GM18505 (cell line): ENCODE data around the gene LRSAM1.
A peak's percentile ranks its signal among the peaks of the same experiment; 100 is the strongest.

ENCODE experiments used
- ATAC-seq: cut with Tn5 transposase; IDR thresholded peaks from one replicate; pipeline ENCODE4 v1.9.1; 2021; ENCODE audit not compliant: unreplicated experiment
- POLR2A ChIP-seq: IDR thresholded peaks from 4 replicates; pipeline ENCODE4 v1.6.1; 2011; ENCODE audit warnings: borderline replicate concordance; ENCODE audit not compliant: insufficient read depth, insufficient read length; ENCODE audit errors: extremely low read depth

LRSAM1 gene

DNA sequence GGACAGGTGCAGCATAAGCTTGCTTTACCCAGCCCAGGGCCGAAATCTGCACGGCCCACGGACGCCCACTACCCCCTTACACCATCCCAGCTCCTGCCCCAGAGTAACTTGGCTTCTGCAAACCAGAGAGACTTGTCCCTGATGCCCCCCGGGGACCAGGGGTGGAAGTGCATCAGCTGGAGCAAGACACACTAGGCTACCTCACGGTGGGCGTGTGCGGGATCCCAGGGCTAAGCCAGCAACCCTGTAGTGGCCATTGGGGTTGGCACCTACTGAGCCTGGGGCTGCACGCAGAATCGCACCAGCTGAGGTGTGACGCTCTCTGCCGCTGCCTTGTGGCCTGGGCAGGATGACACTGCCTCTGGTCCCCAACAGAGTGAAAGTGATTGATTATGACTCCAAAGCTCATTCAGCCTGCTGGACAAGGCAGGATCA, 33.3 kb upstream of the LRSAM1 start:
- no peak for ATAC-seq
- no peak for TF ChIP-seq POLR2A

DNA sequence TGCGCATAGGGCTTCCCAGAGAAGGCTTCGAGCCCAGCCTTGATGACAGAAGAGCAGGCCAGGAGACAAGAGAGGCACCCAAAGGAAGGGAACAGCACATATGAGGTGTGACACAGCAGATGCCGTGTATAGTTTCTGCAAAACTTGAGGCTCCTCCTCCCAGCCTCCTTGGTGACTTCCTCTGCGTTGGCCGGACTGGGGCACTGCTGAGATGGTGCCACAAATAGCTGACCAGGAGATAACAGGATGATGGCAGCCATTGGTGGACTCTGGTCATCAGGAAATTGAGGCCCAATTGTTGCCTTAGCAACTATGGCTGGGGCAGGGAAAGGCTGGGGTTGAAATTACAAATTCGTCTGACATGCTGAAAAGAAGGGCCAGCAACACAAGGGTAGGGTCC, 32.0 kb upstream of the LRSAM1 start:
- no peak for ATAC-seq
- TF ChIP-seq POLR2A, result no peak

DNA sequence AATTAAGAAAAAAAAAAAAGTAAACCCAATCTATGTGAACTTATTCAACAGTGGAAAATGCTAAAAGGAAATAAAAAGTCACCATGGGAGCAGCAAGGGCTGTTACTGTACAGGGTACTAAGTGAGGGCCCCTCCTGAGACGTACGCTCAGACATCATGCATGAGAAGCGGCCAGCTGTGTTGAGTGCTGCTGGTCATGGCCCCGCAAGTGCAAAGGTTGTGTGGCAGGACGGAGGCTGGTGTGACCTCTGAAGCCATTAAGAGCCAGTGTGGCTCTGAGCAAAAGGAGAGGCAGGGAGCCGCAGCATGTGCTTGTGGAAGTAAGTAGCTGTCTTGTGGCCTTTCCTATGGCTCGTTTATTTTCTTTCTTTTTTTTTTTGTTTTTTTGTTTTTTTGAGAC, 30.3 kb upstream of the LRSAM1 start:
- ATAC-seq, result no peak
- no peak for TF ChIP-seq POLR2A

DNA sequence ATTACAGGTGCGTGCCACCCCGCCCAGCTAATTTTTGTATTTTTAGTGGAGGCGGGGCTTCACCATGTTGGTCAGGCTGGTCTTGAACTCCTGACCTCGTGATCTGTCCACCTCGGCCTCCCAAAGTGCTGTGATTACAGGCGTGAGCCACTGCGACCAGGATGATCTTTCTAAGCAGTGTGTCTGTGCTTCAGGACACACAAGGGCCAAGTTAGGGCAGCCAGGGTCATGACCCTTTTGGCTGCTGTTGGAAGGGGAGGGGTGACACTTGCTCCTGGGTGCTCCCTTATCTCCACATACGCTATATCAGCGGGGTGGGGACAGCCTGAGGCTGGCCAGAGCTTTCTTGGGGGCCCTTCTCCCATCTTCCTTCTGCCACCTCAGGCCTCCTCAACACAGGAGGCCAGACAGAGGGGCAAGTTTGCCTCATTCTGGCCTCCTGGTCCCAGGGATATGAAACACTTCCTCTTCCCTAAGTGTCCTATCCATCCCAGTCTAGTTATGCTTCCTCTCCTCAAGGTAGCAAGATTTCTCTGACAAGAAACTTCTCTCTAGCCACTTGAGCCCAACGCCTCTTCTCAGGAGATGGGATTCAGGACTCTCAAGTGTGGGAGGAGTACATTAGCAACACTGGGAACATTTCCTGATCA, 29.1 kb upstream of the LRSAM1 start:
- TF ChIP-seq POLR2A, result no peak
- no peak for ATAC-seq

DNA sequence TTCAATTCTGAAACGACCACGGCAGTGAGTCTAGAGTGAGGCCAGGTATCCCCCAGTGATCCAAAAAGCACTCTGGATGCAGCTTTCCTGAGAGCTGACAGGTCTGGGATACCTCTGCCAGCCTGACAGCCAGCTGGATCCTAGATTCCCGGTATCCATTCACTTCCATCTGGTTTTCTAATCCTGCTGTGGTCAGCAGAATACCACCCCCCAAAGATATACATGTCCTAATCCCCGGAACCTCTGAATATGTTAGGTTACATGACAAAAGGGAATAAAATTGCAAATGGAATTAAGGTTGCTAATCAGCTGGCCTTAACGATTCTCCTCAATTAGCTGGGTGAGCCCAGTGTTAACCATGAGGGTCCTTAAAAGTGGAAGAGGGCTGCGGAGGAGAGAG, 28.5 kb upstream of the LRSAM1 start:
- TF ChIP-seq POLR2A, result no peak
- ATAC-seq, result no peak

DNA sequence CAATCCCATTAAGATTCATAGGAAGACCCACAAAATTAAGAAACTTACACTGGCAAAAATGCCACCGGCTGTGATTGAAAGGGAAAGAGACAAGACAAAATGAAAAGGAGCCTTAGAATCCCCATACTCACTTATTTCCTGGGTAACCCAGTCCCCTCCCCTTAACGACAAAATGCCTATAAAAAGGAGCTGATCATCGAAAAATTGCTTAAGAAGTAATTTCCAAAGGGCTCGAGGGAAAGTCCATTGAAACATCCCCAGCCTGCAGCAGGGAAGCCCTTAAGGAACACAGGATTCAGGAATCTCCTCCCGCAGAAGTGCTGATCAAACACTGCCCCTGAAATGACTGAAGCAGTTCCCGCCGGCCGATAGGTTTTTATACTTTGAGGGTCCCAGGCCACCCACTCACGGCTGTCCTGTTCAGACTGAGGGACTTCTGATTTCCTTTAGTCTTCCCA, 27.8 kb upstream of the LRSAM1 start:
- no peak for ATAC-seq
- TF ChIP-seq POLR2A, result no peak

DNA sequence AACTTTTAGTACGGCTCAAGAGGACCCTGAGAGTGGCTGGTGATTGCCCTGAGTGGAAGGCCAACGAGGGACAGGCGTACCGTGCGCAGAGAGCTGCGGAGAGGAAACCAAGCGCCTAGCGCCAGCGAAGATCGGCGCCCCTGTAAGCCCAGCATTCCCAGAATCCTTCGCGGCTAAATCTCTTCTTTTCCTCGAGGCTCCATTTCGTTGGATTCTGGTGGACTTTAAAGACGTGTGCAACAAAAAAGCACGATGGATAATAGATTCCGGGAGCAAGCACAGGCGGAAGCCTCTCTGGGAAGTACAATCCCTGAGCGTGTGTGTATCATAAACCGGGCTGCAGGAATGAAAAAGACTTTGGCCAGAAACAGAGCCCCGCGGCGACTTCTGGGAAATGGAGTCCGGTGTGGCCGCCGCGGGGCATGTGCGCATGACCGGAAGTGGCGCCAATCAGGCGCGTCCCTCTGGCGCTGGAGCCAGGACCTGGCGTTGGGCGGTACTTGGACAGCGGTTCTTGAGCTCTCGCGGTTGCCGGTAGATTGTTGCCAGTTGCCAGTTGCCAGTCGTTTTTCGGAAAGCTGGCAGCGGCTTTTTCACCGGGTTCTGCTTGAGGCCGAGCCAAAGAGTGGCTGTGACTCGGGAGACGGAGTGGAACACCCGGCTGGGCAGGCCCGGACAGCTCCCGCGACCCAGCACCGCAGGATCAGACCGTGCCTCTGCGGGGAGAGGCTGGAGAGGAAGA, 27.2 kb upstream of the LRSAM1 start, which contains the start of gene ZNF79:
Gene ZNF79, plus strand, starts transcription at position 449 of the 742 bp plus-strand sequence. CDS start 406 bp downstream, outside the sequence.
- TF ChIP-seq POLR2A, result peak; percentile 89
- ATAC-seq, result peak; percentile 76

DNA sequence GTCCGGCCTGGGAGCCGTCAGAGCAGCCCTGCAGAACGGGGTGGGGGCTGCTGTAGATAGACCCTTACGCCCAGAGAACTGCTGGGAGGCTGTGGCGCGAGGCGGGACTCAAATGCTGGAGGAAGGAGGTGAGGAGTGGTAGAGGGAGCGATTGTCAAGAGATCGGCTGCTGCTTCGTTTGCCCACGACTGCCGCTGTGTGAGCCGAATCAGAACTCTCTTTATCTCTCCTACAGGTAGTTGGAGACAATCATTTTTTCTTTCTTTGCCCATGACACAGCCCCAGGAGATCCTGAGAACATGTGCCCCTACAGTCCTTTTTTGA, 26.7 kb upstream of the LRSAM1 start:
- TF ChIP-seq POLR2A, result no peak
- ATAC-seq, result no peak

DNA sequence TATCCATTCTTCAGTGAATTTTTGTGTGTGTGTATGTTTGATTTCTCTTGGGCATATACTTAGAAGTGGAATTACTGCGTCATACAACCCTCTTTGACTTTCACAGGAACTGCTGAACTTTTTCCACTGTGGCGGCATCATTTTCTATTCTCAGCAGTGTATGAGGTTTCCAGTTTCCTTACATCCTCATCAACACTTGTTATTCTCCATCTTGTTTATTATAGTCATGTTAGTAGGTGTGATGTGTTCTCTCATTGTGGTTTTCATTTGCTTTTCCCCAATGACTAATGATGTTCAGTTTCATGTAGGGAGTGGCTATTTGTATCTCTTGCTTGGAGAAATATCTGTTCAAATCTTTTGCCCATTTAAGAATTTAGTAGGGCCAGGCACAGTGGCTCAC, 24.6 kb upstream of the LRSAM1 start:
- ATAC-seq, result no peak
- TF ChIP-seq POLR2A, result no peak

DNA sequence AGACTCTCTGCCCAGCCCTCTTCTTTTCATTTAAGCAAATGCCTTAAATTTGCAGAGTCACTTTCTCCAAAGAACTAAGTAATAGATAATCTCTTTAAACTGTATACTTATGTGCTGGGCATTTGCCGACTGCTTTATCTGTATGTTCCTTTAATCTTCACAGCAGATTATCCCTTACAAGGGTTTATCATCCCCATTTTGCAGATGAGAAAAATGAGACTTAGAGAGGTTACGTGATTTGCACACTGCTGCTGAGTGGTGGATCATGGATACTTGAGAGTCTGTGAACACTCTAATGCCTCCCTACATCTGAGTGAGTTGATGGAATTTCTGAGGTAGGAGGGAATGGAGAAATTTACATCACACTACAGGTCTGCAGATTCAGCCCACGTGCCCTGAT, 23.0 kb upstream of the LRSAM1 start:
- no peak for ATAC-seq
- TF ChIP-seq POLR2A, result no peak

DNA sequence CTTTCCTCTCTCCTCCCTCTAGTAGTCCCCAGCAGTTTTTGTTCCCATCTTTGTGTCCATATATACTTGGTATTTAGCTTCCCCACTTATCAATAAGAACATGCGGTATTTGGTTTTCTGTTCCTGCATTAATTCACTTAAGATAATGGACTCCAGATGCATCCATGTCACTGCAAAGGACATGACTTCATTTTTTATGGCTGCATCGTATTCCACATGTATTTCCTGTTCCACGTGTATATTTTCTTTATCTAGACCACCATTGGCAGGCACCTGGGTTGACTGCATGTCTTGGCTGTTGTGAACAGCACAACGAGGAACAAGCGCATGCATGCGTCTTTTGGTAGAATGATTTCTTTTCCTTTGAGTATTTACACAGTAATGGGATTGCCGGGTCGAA, 20.9 kb upstream of the LRSAM1 start:
- no peak for ATAC-seq
- no peak for TF ChIP-seq POLR2A

DNA sequence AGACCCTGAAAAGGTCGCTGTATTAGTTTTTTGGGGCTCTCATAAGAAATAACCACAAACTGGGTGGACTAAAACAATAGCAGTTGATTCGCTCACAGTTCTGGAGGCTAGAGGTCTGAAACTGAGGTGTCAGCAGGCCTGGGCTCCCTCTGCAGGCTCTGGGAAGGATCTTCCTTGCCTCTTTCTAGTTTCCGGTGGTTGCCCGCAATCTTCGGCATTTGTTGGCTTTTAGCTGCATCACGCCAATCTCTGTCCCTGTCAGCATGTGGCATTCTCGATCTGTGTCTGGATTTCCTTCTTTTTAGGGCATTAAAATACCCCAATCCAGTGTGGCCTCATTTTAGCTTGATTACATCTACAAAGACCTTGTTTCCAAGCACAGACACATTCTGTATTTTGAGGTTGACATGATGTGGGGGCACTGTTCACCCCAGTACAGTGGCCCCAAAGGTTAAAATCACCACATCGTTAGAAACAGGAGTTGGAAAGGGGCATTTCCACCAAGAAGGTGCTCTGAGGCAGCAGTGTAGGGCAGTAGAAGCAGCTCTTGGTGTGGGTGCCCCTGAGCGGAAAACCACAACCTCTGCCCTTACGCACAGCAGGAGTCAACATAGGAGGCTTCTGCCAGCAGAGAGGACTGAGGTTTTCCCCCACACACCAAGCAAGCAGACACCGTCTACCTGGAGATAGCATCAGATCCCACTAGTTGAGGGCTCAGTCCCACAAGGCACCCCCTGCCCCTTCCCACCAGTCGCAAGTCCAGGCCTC, 13.6 kb upstream of the LRSAM1 start:
- no peak for ATAC-seq
- no peak for TF ChIP-seq POLR2A

DNA sequence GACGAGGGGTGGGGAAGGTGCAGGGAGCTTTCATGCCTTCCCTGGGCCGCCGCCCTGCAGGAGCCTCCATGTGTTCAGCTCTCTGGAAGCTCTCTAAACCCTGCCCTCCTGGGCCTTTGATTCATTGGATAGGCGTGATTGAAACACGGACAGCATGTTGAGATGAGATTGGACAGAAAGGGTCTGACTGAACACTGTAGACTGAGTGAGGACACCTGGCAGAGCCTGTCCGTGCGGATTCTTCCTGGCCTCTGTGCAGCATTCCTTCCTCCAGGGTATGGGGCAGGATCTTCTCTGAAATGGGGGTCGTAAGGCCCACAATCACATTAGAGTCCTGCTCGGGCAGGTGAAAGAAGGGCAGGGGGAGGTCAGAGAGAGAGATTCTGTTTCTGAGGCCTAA, 12.9 kb upstream of the LRSAM1 start:
- TF ChIP-seq POLR2A, result no peak
- ATAC-seq, result no peak

DNA sequence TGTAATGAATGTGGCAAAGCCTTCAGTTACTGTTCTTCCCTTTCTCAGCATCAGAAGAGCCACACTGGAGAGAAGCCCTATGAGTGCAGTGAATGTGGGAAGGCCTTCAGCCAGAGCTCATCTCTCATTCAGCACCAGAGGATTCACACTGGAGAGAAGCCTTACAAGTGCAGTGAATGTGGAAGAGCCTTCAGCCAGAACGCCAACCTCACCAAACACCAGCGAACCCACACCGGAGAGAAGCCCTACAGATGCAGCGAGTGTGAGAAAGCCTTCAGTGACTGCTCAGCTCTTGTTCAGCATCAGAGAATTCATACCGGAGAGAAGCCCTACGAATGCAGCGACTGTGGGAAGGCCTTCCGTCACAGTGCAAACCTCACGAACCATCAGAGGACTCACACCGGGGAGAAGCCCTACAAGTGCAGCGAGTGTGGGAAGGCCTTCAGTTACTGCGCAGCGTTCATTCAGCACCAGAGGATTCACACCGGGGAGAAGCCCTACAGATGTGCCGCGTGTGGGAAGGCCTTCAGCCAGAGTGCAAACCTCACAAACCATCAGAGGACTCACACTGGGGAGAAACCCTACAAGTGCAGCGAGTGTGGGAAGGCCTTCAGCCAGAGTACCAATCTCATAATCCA, 6.9 kb upstream of the LRSAM1 start:
- TF ChIP-seq POLR2A, result no peak
- no peak for ATAC-seq
